ENCODE measurements around the gene KCTD14.

DNA sequence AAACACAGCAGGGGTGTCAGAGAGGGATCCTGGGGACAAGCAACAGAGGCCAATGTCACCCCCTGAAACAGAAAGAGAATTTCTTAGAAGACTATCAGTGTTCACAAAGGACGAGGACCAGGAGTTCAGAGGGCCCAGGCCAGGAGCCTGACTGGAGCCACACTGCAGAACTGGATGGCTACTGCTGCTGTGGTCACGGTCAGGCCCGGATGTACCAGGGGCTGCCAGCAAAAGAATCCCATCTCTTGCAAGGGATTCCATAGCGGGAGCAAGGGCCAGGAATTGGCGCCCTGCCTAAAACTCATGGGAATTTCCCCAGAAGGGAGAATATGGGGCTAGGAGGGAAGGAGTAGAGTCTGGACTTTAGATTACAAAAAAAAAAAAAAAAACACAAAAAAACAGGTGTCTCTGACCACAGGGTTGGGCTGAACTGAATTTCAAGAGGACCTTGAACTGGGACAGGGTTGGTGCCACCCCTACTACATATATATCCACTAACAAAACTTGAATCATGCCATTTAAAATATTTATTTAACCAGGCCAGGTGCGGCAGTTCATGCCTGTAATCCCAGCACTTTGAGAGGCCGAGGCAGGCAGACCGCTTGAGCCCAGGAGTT, 15.7 kb upstream of the KCTD14 start:
- TF ChIP-seq, protein P1, sequence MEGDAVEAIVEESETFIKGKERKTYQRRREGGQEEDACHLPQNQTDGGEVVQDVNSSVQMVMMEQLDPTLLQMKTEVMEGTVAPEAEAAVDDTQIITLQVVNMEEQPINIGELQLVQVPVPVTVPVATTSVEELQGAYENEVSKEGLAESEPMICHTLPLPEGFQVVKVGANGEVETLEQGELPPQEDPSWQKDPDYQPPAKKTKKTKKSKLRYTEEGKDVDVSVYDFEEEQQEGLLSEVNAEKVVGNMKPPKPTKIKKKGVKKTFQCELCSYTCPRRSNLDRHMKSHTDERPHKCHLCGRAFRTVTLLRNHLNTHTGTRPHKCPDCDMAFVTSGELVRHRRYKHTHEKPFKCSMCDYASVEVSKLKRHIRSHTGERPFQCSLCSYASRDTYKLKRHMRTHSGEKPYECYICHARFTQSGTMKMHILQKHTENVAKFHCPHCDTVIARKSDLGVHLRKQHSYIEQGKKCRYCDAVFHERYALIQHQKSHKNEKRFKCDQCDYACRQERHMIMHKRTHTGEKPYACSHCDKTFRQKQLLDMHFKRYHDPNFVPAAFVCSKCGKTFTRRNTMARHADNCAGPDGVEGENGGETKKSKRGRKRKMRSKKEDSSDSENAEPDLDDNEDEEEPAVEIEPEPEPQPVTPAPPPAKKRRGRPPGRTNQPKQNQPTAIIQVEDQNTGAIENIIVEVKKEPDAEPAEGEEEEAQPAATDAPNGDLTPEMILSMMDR (IDR thresholded peaks at IDR 0.05): no peak
- no peak for TF ChIP-seq POLR2A (IDR thresholded peaks at IDR 0.05)
